ENCODE measurements around the gene SETD9.

SETD9 gene

GRCh38 chr5:56914678-56915077, 5.3 kb downstream of the SETD9 start:
- H3K36me3 ChIP-seq (ENCODE audit: insufficient read depth, low read length) = no peaks in the 10 kb centered on the region
- H3K79me2 ChIP-seq (ENCODE audit: insufficient read depth, low read length) = peaks cover 15% of the 10 kb centered on the region
- H3K9me3 ChIP-seq (ENCODE audit: insufficient read depth, low read depth, low read length) = no peaks in the 10 kb centered on the region
- H3K9me2 ChIP-seq (replicated peaks; ENCODE audit: low read depth, low read length) = no peaks in the 10 kb centered on the region
- no peak overlapping the region for H2AFZ ChIP-seq (ENCODE audit: low read length)
- H3K9ac ChIP-seq (ENCODE audit: low read depth, low read length, poor library complexity, severe bottlenecking) = no peak overlapping the region
- peaks cover 14% of the 10 kb centered on the region for H3K4me1 ChIP-seq (ENCODE audit: insufficient read depth, low read length, poor library complexity, severe bottlenecking)
- no peaks in the 10 kb centered on the region for H4K20me1 ChIP-seq (ENCODE audit: insufficient read depth, low read length, poor library complexity, severe bottlenecking)
- no peaks in the 10 kb centered on the region for H3K27me3 ChIP-seq (ENCODE audit: insufficient read depth, low read length, poor library complexity, severe bottlenecking)
- H3K4me3 ChIP-seq (ENCODE audit: low read length, poor library complexity, severe bottlenecking) = no peak overlapping the region
- H3F3A ChIP-seq (ENCODE audit: low read depth) = no peaks in the 10 kb centered on the region
- no peak overlapping the region for H3K4me2 ChIP-seq (ENCODE audit: low read depth, low read length, poor library complexity, severe bottlenecking)
- TF ChIP-seq, protein P1, sequence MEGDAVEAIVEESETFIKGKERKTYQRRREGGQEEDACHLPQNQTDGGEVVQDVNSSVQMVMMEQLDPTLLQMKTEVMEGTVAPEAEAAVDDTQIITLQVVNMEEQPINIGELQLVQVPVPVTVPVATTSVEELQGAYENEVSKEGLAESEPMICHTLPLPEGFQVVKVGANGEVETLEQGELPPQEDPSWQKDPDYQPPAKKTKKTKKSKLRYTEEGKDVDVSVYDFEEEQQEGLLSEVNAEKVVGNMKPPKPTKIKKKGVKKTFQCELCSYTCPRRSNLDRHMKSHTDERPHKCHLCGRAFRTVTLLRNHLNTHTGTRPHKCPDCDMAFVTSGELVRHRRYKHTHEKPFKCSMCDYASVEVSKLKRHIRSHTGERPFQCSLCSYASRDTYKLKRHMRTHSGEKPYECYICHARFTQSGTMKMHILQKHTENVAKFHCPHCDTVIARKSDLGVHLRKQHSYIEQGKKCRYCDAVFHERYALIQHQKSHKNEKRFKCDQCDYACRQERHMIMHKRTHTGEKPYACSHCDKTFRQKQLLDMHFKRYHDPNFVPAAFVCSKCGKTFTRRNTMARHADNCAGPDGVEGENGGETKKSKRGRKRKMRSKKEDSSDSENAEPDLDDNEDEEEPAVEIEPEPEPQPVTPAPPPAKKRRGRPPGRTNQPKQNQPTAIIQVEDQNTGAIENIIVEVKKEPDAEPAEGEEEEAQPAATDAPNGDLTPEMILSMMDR (conservative IDR thresholded peaks at IDR 0.05; ENCODE audit: low read length) = no peak
- no peak for TF ChIP-seq EZH2phosphoT487 (IDR thresholded peaks at IDR 0.05; ENCODE audit: borderline replicate concordance)

DNA sequence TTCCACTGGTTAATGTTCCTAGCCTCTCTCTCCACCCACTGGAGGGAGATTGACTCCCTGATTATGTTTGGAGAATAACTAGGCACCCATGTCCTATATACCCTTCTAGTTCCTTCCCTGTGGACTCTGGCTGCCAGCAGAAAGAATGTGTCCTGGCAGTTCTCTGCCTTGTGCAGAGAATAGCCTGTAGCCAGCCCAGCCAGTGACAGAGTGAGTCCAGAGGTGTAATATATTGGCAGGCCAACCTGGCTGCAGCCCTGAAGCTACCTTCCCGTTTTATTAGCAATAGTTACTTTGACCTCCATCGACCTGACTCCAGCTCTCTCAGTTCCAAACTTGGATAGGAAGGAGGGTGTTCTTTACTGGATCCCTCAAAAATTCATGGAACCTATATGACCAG, 8.1 kb downstream of the SETD9 start:
- no peak for TF ChIP-seq EZH2phosphoT487 (IDR thresholded peaks at IDR 0.05; ENCODE audit: borderline replicate concordance)
- TF ChIP-seq, protein P1 (conservative IDR thresholded peaks at IDR 0.05; ENCODE audit: low read length) = no peak

GRCh38 chr5:56918054-56918453, 8.7 kb downstream of the SETD9 start:
- Histone ChIP-seq H3K4me3 (ENCODE audit: low read length, poor library complexity, severe bottlenecking) (no peak overlapping the region), H3K4me1 (ENCODE audit: insufficient read depth, low read length, poor library complexity, severe bottlenecking) (no peaks in the 10 kb centered on the region), H3K9me2 (replicated peaks; ENCODE audit: low read depth, low read length) (no peaks in the 10 kb centered on the region), H4K20me1 (ENCODE audit: insufficient read depth, low read length, poor library complexity, severe bottlenecking) (no peaks in the 10 kb centered on the region), H3K4me2 (ENCODE audit: low read depth, low read length, poor library complexity, severe bottlenecking) (no peak overlapping the region), H3F3A (ENCODE audit: low read depth) (no peaks in the 10 kb centered on the region), H3K27me3 (ENCODE audit: insufficient read depth, low read length, poor library complexity, severe bottlenecking) (no peaks in the 10 kb centered on the region), H2AFZ (ENCODE audit: low read length) (no peak overlapping the region), H3K9ac (ENCODE audit: low read depth, low read length, poor library complexity, severe bottlenecking) (no peak overlapping the region), H3K36me3 (ENCODE audit: insufficient read depth, low read length) (peaks cover 20% of the 10 kb centered on the region; the same call in 1 of the 2 replicates), H3K9me3 (ENCODE audit: insufficient read depth, low read depth, low read length) (no peaks in the 10 kb centered on the region), H3K79me2 (ENCODE audit: insufficient read depth, low read length) (no peaks in the 10 kb centered on the region)
- TF ChIP-seq EZH2phosphoT487 (IDR thresholded peaks at IDR 0.05; ENCODE audit: borderline replicate concordance) = no peak
- TF ChIP-seq, protein P1 (conservative IDR thresholded peaks at IDR 0.05; ENCODE audit: low read length) = no peak

More for the DNA sequence above, 8.1 kb downstream of the SETD9 start:
- no peak overlapping the region for H3K4me2 ChIP-seq (ENCODE audit: low read depth, low read length, poor library complexity, severe bottlenecking)
- H3F3A ChIP-seq (ENCODE audit: low read depth) = no peaks in the 10 kb centered on the region
- no peak overlapping the region for H3K9ac ChIP-seq (ENCODE audit: low read depth, low read length, poor library complexity, severe bottlenecking)
- no peak overlapping the region for H2AFZ ChIP-seq (ENCODE audit: low read length)
- H3K27me3 ChIP-seq (ENCODE audit: insufficient read depth, low read length, poor library complexity, severe bottlenecking) = no peaks in the 10 kb centered on the region
- no peaks in the 10 kb centered on the region for H3K79me2 ChIP-seq (ENCODE audit: insufficient read depth, low read length)
- no peaks in the 10 kb centered on the region for H3K9me2 ChIP-seq (replicated peaks; ENCODE audit: low read depth, low read length)
- no peaks in the 10 kb centered on the region for H3K9me3 ChIP-seq (ENCODE audit: insufficient read depth, low read depth, low read length)
- H3K4me1 ChIP-seq (ENCODE audit: insufficient read depth, low read length, poor library complexity, severe bottlenecking) = no peaks in the 10 kb centered on the region
- H3K4me3 ChIP-seq (ENCODE audit: low read length, poor library complexity, severe bottlenecking) = no peak overlapping the region
- no peaks in the 10 kb centered on the region for H4K20me1 ChIP-seq (ENCODE audit: insufficient read depth, low read length, poor library complexity, severe bottlenecking)
- H3K36me3 ChIP-seq (ENCODE audit: insufficient read depth, low read length) = peaks cover 15% of the 10 kb centered on the region; the same call in 1 of the 2 replicates

Measured in Loucy (cell line).